H1 (cell line): ENCODE measurements around the gene RAP1GAP.

ENCODE experiments used
- BACH1 ChIP-seq: IDR thresholded peaks from 2 replicates; pipeline ENCODE4 v1.6.1; 2012; ENCODE audit warnings: low read length, improper control_type of control experiment
- BCL11A ChIP-seq, 2 experiments: IDR thresholded peaks; one replicate each; pipeline ENCODE4 v1.6.1; 2011; ENCODE audit warnings: low read depth in 2 of 2, low read length in 2 of 2, mild to moderate bottlenecking in 2 of 2
- GABPA ChIP-seq: IDR thresholded peaks from 2 replicates; pipeline ENCODE4 v1.6.1; 2011; ENCODE audit warnings: mild to moderate bottlenecking, low read length, moderate library complexity, borderline replicate concordance; ENCODE audit not compliant: insufficient read depth
- HDAC2 ChIP-seq, 2 experiments: fragments of 300-600 bp in 1 of 2; sonication (generic) in 1 of 2; IDR thresholded peaks; 2 replicates each; pipeline ENCODE4 v1.6.1; 2011 to 2012; ENCODE audit warnings: low read depth in 2 of 2, low read length in 2 of 2, mild to moderate bottlenecking in 2 of 2, moderate library complexity in 2 of 2, borderline replicate concordance in 1 of 2, inconsistent platforms in 1 of 2
- NRF1 ChIP-seq: IDR thresholded peaks from 2 replicates; pipeline ENCODE4 v1.6.1; 2011; ENCODE audit warnings: mild to moderate bottlenecking, low read depth, low read length, improper control_type of control experiment
- PHF8 ChIP-seq: fragments of 200-600 bp; sonication (generic); conservative IDR thresholded peaks from 2 replicates; pipeline ENCODE4 v1.7.1; 2012; ENCODE audit warnings: low read depth, mild to moderate bottlenecking, inconsistent platforms, low read length, moderate library complexity
- RXRA ChIP-seq: IDR thresholded peaks from 2 replicates; pipeline ENCODE4 v1.6.1; 2011; ENCODE audit warnings: low read depth, mild to moderate bottlenecking, low read length, moderate library complexity; ENCODE audit not compliant: insufficient read depth
- SP1 ChIP-seq: IDR thresholded peaks from 2 replicates; pipeline ENCODE4 v1.6.1; 2011; ENCODE audit warnings: low read depth, low read length
- SP2 ChIP-seq: IDR thresholded peaks from 2 replicates; pipeline ENCODE4 v1.6.1; 2012; ENCODE audit warnings: mild to moderate bottlenecking, low read length, inconsistent platforms
- TF ChIP-seq, protein P1 (sequence below): IDR thresholded peaks from 2 replicates; pipeline ENCODE4 v1.6.1; 2011; ENCODE audit warnings: low read length, improper control_type of control experiment
- TF ChIP-seq, protein P2 (sequence below), 3 experiments: IDR thresholded peaks; 1 replicate in 2 of 3; 2 replicates in 1 of 3; pipeline versions ENCODE4 v1.5.1 to v1.6.1; 2011; ENCODE audit warnings: low read length in 3 of 3, mild to moderate bottlenecking in 3 of 3, inconsistent platforms in 2 of 3, low read depth in 1 of 3, moderate library complexity in 1 of 3; ENCODE audit not compliant: insufficient read depth in 1 of 3; ENCODE audit errors: control extremely low read depth in 1 of 3
- TF ChIP-seq, protein P3 (sequence below): IDR thresholded peaks from 2 replicates; pipeline ENCODE4 v1.6.1; 2012; ENCODE audit warnings: inconsistent platforms

DNA sequence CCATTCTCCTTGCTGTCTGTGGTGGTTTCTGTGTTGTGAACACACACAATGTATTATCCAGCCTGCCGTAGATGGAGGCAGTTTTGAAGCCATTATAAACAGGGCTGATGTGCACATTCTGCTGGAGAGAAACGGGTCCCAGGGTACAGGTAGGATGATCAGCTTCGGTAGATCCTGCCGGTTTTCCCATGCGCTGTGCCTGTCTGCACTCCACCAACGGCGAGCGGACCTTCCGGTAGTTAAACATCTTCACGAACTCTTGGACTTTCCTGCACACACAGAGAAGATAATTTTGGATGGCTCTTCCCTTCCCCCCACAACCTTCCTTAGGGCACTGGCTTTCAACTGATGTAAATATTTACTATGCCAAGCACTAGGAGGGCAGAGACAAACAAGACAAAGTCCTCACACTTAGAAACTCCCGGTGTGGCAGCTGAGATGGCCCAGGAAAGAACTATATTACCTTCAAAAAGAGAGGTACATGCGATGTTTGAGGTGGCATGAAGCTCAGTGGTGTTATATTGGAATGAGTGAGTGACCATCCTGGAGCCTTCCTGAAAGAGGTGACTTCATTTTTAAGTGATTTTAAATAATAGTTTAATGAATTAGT lies 118.2 kb downstream of the RAP1GAP start:
- TF ChIP-seq SP1 (no peak), NRF1 (no peak), HDAC2 (IDR thresholded peaks at IDR 0.05; ENCODE audit: borderline replicate concordance in 1 of 2, low read depth in 2 of 2, low read length in 2 of 2) (no peak), RXRA (no peak), PHF8 (no peak), BCL11A (IDR thresholded peaks at IDR 0.05; ENCODE audit: low read depth in 2 of 2, low read length in 2 of 2) (no peak), GABPA (no peak), BACH1 (no peak), SP2 (no peak)
- TF ChIP-seq, protein P1, sequence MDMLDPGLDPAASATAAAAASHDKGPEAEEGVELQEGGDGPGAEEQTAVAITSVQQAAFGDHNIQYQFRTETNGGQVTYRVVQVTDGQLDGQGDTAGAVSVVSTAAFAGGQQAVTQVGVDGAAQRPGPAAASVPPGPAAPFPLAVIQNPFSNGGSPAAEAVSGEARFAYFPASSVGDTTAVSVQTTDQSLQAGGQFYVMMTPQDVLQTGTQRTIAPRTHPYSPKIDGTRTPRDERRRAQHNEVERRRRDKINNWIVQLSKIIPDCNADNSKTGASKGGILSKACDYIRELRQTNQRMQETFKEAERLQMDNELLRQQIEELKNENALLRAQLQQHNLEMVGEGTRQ = no peak
- TF ChIP-seq, protein P2, sequence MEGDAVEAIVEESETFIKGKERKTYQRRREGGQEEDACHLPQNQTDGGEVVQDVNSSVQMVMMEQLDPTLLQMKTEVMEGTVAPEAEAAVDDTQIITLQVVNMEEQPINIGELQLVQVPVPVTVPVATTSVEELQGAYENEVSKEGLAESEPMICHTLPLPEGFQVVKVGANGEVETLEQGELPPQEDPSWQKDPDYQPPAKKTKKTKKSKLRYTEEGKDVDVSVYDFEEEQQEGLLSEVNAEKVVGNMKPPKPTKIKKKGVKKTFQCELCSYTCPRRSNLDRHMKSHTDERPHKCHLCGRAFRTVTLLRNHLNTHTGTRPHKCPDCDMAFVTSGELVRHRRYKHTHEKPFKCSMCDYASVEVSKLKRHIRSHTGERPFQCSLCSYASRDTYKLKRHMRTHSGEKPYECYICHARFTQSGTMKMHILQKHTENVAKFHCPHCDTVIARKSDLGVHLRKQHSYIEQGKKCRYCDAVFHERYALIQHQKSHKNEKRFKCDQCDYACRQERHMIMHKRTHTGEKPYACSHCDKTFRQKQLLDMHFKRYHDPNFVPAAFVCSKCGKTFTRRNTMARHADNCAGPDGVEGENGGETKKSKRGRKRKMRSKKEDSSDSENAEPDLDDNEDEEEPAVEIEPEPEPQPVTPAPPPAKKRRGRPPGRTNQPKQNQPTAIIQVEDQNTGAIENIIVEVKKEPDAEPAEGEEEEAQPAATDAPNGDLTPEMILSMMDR (IDR thresholded peaks at IDR 0.05; ENCODE audit: control extremely low read depth in 1 of 3, insufficient read depth in 1 of 3, low read depth in 1 of 3, low read length in 3 of 3) = no peak
- TF ChIP-seq, protein P3, sequence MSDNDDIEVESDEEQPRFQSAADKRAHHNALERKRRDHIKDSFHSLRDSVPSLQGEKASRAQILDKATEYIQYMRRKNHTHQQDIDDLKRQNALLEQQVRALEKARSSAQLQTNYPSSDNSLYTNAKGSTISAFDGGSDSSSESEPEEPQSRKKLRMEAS = no peak
